CD14-positive monocyte (primary cell): Measurements from ENCODE around the gene AVPR1B. TPM values are rescaled to one million over a fixed set of nuclear protein-coding genes. Genes with fewer than 3 reads are reported as not detected.
A peak's percentile ranks its signal among the peaks of the same experiment; 100 is the strongest.

ENCODE experiments used
- DNase-seq, 3 donors: peaks; one replicate each; pipeline ENCODE4 v3.0.0-alpha.2; 2011 to 2022
- H2AFZ ChIP-seq: 2 replicates; pipeline ENCODE4 v1.6.0; 2012; ENCODE audit warnings: mild to moderate bottlenecking, low read depth, low read length, inconsistent platforms; ENCODE audit not compliant: insufficient read depth, poor library complexity, severe bottlenecking
- H3K27ac ChIP-seq, 2 donors: 1 replicate in 1 of 2; 2 replicates in 1 of 2; pipeline ENCODE4 v1.5.1; 2012 to 2013; ENCODE audit warnings: low read length in 2 of 2, control low read depth in 1 of 2, inconsistent platforms in 1 of 2, low read depth in 1 of 2, mild to moderate bottlenecking in 1 of 2
- H3K27me3 ChIP-seq, 2 donors: one replicate each; pipeline versions ENCODE4 v1.6.0 to v1.6.1; 2011 to 2013; ENCODE audit warnings: low read length in 2 of 2; ENCODE audit not compliant: control insufficient read depth in 2 of 2, insufficient read depth in 2 of 2
- H3K36me3 ChIP-seq, 2 donors: replicated peaks in 1 of 2; 1 replicate in 1 of 2; 2 replicates in 1 of 2; pipeline versions ENCODE4 v1.5.1 to v1.6.1; 2012 to 2013; ENCODE audit warnings: low read length in 2 of 2, control low read depth in 1 of 2, inconsistent platforms in 1 of 2, mild to moderate bottlenecking in 1 of 2; ENCODE audit not compliant: insufficient read depth in 2 of 2, control insufficient read depth in 1 of 2
- H3K4me1 ChIP-seq, 2 donors: 1 replicate in 1 of 2; 2 replicates in 1 of 2; pipeline versions ENCODE4 v1.5.1 to v1.6.1; 2012 to 2013; ENCODE audit warnings: low read length in 2 of 2, control low read depth in 1 of 2, inconsistent platforms in 1 of 2, mild to moderate bottlenecking in 1 of 2, moderate library complexity in 1 of 2; ENCODE audit not compliant: insufficient read depth in 2 of 2, control insufficient read depth in 1 of 2
- H3K4me2 ChIP-seq: replicated peaks from 2 replicates; pipeline ENCODE3; 2012; ENCODE audit warnings: low read length, moderate library complexity, mild to moderate bottlenecking; ENCODE audit not compliant: poor library complexity, severe bottlenecking; ENCODE audit errors: extremely low read depth
- H3K4me3 ChIP-seq, 3 experiments: fragments of 200-600 bp in 1 of 3; sonication (generic) in 1 of 3; replicated peaks in 1 of 3; 1 replicate in 2 of 3; 2 replicates in 1 of 3; pipeline ENCODE4 v1.5.1; 2011 to 2013; ENCODE audit warnings: low read length in 3 of 3, mild to moderate bottlenecking in 3 of 3, control low read depth in 2 of 3, low read depth in 2 of 3, inconsistent platforms in 1 of 3, moderate library complexity in 1 of 3
- H3K79me2 ChIP-seq: 2 replicates; pipeline ENCODE4 v1.6.0; 2012; ENCODE audit warnings: mild to moderate bottlenecking, control low read depth, inconsistent platforms, low read length, moderate library complexity; ENCODE audit not compliant: insufficient read depth
- H3K9ac ChIP-seq: 2 replicates; pipeline ENCODE4 v1.6.0; 2017; ENCODE audit warnings: low read length, mild to moderate bottlenecking; ENCODE audit not compliant: insufficient read depth, poor library complexity, severe bottlenecking
- H3K9me3 ChIP-seq, 2 donors: replicated peaks in 1 of 2; 1 replicate in 1 of 2; 2 replicates in 1 of 2; pipeline versions ENCODE4 v1.5.1 to v1.6.1; 2012 to 2013; ENCODE audit warnings: low read length in 2 of 2, control low read depth in 1 of 2; ENCODE audit not compliant: control insufficient read depth in 1 of 2, insufficient read depth in 1 of 2
- H4K20me1 ChIP-seq: 2 replicates; pipeline ENCODE4 v1.6.0; 2012; ENCODE audit warnings: mild to moderate bottlenecking, low read length, control low read depth, moderate library complexity; ENCODE audit not compliant: insufficient read depth
- H3K27ac Mint-ChIP-seq, 7 donors: one replicate each; pipeline ENCODE4 v1.8.0; 2020; ENCODE audit warnings: mild to moderate bottlenecking in 7 of 7, mixed read lengths in 7 of 7, moderate library complexity in 6 of 7, inconsistent platforms in 2 of 7
- H3K27me3 Mint-ChIP-seq, 3 donors: one replicate each; pipeline ENCODE4 v1.8.0; 2021 to 2022; ENCODE audit warnings: low read depth in 3 of 3, mild to moderate bottlenecking in 3 of 3, mixed read lengths in 3 of 3, moderate library complexity in 3 of 3, inconsistent platforms in 1 of 3
- H3K36me3 Mint-ChIP-seq, 2 donors: one replicate each; pipeline ENCODE4 v1.8.0; 2020; ENCODE audit warnings: mixed read lengths in 2 of 2, inconsistent platforms in 1 of 2, mild to moderate bottlenecking in 1 of 2
- H3K4me1 Mint-ChIP-seq: one replicate; pipeline ENCODE4 v1.8.0; 2020; ENCODE audit warnings: mild to moderate bottlenecking, mixed read lengths
- H3K4me3 Mint-ChIP-seq, 2 donors: one replicate each; pipeline ENCODE4 v1.8.0; 2020; ENCODE audit warnings: mild to moderate bottlenecking in 2 of 2, mixed read lengths in 2 of 2, moderate library complexity in 1 of 2
- H3K9me3 Mint-ChIP-seq, 7 donors: one replicate each; pipeline ENCODE4 v1.8.0; 2020 to 2022; ENCODE audit warnings: mixed read lengths in 7 of 7, mild to moderate bottlenecking in 6 of 7, moderate library complexity in 6 of 7, inconsistent platforms in 2 of 7
- WGBS: methylation state at CpG from one replicate; pipeline ENCODE4 v1.1.5; 2013; ENCODE audit warnings: missing lambda C conversion rate; ENCODE audit not compliant: insufficient coverage; 5-methylcytosine and 5-hydroxymethylcytosine counted together
- intact Hi-C, 2 donors: fragments of 100-400 bp; cut with micrococcal nuclease; formaldehyde crosslinking; loops; one replicate each; pipeline versions ENCODE4 v1.15.0 to v1.15.1; 2023
- polyA plus RNA-seq, 3 donors: library from polyadenylated mRNA; depleted of rRNA in 1 of 3; unstranded in 2 of 3; stranded (reverse) in 1 of 3; fragments of 300-500 nt in 2 of 3; fragments of >200 nt in 1 of 3; fragmentation: Illumina TruSeq in 2 of 3; gene quantifications; 1 replicate in 2 of 3; 2 replicates in 1 of 3; pipeline ENCODE4 v1.2.3, GENCODE V29; 2012 to 2021
- TF ChIP-seq, protein P1 (sequence below): fragments of 200-600 bp; IDR thresholded peaks from one replicate; pipeline ENCODE4 v1.8.0; 2022; ENCODE audit warnings: antibody characterized with exemption, mild to moderate bottlenecking

The AVPR1B gene
- polyA plus RNA-seq, 3 donors: not detected

DNA sequence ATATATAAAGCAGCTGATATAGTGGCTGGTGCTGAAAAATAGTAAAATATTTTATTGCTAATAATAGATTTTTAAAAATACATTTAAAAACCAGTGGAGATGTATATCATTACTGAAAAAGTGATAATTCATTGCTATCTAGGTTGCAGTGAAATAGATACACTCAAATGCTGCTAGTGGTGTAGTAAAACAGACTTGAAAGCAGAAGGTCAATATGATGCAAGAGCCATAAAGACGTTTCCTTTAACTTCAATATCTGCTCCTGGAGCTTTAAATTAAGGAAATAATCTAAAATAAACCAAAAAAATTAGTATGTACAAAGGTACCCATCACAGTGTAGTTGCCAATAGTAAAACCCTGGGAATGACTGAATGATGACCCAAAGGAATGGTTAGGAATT, 38.1 kb downstream of the AVPR1B start:
- Histone ChIP-seq H3K9me3 (no peaks in the 10 kb centered on the region), H2AFZ (no peak overlapping the region), H3K4me1 (peaks cover 54 to 67% of the 10 kb centered on the region in 2 donors), H3K27ac (no peak overlapping the region), H3K79me2 (no peaks in the 10 kb centered on the region), H4K20me1 (no peaks in the 10 kb centered on the region), H3K4me3 (no peak overlapping the region), H3K9ac (no peak overlapping the region), H3K27me3 (no peaks in the 10 kb centered on the region), H3K4me2 (no peak overlapping the region), H3K36me3 (no peaks in the 10 kb centered on the region)
- peak in 1 of 3 donors; percentile 41 for DNase-seq
- WGBS: no CpG with 5 or more reads among the region's 1 CpG
- H3K27ac Mint-ChIP-seq: no peak overlapping the region
- H3K27me3 Mint-ChIP-seq: no peaks in the 10 kb centered on the region
- TF ChIP-seq, protein P1, sequence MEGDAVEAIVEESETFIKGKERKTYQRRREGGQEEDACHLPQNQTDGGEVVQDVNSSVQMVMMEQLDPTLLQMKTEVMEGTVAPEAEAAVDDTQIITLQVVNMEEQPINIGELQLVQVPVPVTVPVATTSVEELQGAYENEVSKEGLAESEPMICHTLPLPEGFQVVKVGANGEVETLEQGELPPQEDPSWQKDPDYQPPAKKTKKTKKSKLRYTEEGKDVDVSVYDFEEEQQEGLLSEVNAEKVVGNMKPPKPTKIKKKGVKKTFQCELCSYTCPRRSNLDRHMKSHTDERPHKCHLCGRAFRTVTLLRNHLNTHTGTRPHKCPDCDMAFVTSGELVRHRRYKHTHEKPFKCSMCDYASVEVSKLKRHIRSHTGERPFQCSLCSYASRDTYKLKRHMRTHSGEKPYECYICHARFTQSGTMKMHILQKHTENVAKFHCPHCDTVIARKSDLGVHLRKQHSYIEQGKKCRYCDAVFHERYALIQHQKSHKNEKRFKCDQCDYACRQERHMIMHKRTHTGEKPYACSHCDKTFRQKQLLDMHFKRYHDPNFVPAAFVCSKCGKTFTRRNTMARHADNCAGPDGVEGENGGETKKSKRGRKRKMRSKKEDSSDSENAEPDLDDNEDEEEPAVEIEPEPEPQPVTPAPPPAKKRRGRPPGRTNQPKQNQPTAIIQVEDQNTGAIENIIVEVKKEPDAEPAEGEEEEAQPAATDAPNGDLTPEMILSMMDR: no peak
- peaks cover 61% of the 10 kb centered on the region for H3K4me1 Mint-ChIP-seq
- H3K36me3 Mint-ChIP-seq: no peaks in the 10 kb centered on the region
- intact Hi-C loops: no loop called here
- no peak overlapping the region for H3K4me3 Mint-ChIP-seq
- peaks cover 0 to 1% (median 0%) of the 10 kb centered on the region in 7 donors for H3K9me3 Mint-ChIP-seq

DNA sequence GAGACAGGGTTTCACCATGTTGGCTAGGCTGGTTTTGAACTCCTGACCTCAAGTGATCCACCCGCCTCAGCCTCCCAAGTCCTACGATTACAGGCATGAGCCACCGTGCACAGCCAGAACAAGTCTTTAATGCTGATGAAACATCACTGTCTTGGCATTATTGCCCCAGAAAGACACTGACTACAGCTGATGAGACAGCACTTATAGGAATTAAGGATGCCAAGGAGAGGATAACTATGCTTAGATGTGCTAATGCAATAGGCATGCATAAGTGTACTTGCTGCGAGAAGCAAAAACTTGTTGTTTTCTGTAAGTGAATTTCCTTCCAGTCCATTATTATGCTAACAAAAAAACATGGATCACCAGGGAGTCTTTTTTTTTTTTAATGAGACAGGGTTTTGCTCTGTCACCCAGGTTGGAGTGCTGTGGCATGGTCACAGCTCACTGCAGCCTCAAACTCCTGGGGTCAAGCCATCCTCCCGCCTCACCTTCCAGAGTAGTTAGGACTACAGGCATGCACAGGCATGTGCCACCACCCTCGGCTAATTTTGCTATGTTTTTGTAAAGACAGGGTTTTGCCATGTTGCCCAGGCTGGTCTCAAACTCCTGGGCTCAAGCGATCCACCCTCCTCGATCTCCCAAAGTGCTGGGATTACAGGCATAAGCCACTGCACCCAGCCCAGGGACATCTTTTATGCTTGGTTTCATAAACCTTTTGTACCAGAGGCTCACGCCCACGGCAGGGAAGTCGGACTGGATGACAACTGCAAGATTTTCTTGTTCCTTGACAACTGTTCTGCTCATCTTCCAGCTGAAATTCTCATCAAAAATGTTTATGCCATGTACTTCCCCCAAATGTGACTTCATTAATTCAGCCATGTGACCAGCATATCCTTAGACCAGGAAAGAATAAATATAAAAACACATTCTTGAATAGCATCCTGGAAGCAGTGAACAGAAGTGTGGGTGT, 41.1 kb downstream of the AVPR1B start:
- Histone ChIP-seq H3K4me2 (no peak overlapping the region), H4K20me1 (no peaks in the 10 kb centered on the region), H3K9me3 (no peaks in the 10 kb centered on the region), H3K36me3 (no peaks in the 10 kb centered on the region), H3K9ac (no peak overlapping the region), H2AFZ (no peak overlapping the region), H3K27me3 (no peaks in the 10 kb centered on the region), H3K4me3 (no peak overlapping the region), H3K4me1 (peaks cover 29 to 44% of the 10 kb centered on the region in 2 donors), H3K79me2 (no peaks in the 10 kb centered on the region), H3K27ac (no peak overlapping the region)
- TF ChIP-seq, protein P1: no peak
- Mint-ChIP-seq H3K4me3 (no peak overlapping the region), H3K36me3 (no peaks in the 10 kb centered on the region), H3K27me3 (peaks cover 0 to 2% (median 0%) of the 10 kb centered on the region in 3 donors), H3K27ac (no peak overlapping the region), H3K4me1 (peaks cover 45% of the 10 kb centered on the region), H3K9me3 (no peaks in the 10 kb centered on the region)
- 85% methylated on average over 10 of the region's 11 CpGs for WGBS
- intact Hi-C loops: no loop called here
- DNase-seq: no peak
